Measurements from ENCODE around the gene WSCD1.

The WSCD1 gene

DNA sequence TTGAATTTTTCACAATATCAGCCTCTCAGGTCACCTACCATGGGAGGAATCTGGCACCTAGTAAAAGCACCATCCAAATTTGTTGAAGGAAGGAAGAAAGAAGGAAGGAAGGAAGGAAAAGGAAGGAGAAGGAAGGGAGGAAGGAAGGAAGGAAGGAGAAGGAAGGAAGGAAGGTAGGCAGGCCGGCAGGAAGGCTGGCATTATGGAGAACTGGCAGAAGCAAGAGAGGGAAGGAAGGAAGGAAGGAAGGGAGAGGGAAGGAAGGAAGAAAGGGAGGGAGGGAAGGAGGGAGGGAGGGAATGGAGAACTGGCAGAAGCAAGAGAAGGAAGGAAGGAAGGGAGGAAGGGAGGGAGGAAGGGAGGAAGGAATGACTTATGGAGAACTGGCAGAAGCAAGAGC, 24.3 kb downstream of the WSCD1 start:
- H3K27me3 ChIP-seq: no peaks in the 10 kb centered on the region
- H3K9ac ChIP-seq: no peak overlapping the region
- H3K4me2 ChIP-seq: no peak overlapping the region
- H3K4me1 ChIP-seq: peaks cover 7% of the 10 kb centered on the region; the same call in 1 of the 2 replicates
- H3K4me3 ChIP-seq: no peak overlapping the region
- no peaks in the 10 kb centered on the region for H3K36me3 ChIP-seq
- H3K27ac ChIP-seq: no peak overlapping the region
- no peak for TF ChIP-seq Cebpa-rat (IDR thresholded peaks at IDR 0.05)
- no peaks in the 10 kb centered on the region for H3K9me3 ChIP-seq
- H4K20me1 ChIP-seq: no peaks in the 10 kb centered on the region

DNA sequence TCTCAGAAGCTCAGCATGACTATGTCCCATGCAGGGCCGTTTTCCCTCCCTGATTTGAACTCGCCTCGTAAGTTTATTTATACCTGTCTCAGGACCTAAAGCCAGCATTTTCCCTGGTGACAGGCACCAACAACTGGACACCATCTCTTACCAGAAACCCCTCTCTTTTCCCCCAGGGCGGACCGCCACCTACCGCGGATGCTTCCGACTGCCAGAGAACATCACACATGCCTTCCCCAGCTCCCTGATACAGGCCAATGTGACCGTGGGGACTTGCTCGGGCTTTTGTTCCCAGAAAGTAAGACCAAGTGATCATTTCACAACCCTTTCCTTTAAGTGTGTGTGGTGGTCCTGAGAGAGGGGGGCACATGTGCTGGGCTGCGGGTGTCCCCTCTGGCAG, 24.7 kb downstream of the WSCD1 start:
- no peaks in the 10 kb centered on the region for H4K20me1 ChIP-seq
- no peak overlapping the region for H3K4me3 ChIP-seq
- H3K9me3 ChIP-seq: no peaks in the 10 kb centered on the region
- H3K27ac ChIP-seq: no peak overlapping the region
- TF ChIP-seq Cebpa-rat (IDR thresholded peaks at IDR 0.05): no peak
- no peak overlapping the region for H3K9ac ChIP-seq
- no peaks in the 10 kb centered on the region for H3K36me3 ChIP-seq
- H3K4me1 ChIP-seq: peaks cover 7% of the 10 kb centered on the region; the same call in 1 of the 2 replicates
- H3K4me2 ChIP-seq: no peak overlapping the region
- H3K27me3 ChIP-seq: no peaks in the 10 kb centered on the region

DNA sequence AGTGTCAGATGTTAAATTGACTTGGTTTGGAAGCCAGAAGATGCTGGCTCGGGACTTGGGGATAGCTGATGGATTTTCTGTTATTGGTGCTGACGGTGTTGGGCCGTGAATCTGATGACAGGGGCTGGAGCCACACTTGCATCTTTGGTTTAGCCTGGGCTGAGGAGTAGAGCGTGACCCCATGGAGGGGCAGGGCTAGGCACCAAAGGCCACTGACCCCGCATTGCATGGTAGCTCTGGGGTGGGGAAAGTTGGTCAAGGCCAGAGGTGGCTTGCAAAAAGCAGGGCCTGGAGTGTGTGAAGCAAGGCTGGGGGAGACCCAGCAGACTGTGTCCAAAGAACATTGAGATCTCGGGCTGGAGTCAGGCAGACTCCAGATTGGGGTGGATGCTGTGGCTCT, 25.3 kb downstream of the WSCD1 start:
- H4K20me1 ChIP-seq: no peaks in the 10 kb centered on the region
- TF ChIP-seq Cebpa-rat (IDR thresholded peaks at IDR 0.05): no peak
- no peak overlapping the region for H3K9ac ChIP-seq
- peaks cover 7% of the 10 kb centered on the region; the same call in 1 of the 2 replicates for H3K4me1 ChIP-seq
- H3K4me2 ChIP-seq: no peak overlapping the region
- H3K4me3 ChIP-seq: no peak overlapping the region
- H3K27ac ChIP-seq: no peak overlapping the region
- H3K27me3 ChIP-seq: no peaks in the 10 kb centered on the region
- no peaks in the 10 kb centered on the region for H3K9me3 ChIP-seq
- H3K36me3 ChIP-seq: no peaks in the 10 kb centered on the region

DNA sequence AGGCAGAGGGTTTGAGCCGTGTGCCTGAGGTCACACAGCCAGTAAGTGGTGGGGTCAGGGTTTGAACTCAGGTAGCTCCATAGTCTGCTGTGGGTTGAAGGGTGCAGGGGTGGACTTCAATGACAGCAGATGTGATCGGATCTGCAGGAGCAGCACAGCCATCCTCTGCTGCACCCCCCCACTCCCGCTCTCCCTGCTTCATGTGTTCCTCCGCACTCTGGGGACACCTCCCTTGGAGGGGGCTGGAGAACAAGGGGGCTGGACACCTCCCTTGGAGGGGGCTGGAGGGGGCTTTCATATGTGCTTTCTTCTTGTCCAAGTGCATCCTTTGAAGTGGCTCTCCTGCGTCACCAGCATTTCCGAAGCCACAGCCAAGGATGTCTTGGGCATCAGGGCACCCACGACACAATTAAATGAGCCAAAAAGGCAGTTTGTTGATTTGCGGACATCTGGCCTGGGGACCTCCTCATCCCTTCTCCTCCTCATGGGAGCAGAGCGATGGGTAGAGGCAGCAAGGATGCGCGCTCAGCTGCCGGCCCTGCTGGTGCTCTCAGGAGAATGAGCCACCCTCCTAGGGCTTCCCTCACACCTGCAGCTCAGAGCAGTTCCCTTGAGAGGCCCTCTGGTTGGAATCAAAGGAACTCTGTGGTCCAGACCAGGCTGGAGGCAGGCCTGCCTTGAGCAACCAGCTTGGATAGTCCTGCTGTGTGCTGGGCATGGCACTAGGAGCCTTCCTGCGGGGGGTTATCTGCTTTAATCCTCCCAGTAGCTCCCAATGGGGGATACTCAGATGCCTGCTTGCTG, 26.2 kb downstream of the WSCD1 start:
- peaks cover 7% of the 10 kb centered on the region; the same call in 1 of the 2 replicates for H3K4me1 ChIP-seq
- no peak for TF ChIP-seq Cebpa-rat (IDR thresholded peaks at IDR 0.05)
- no peaks in the 10 kb centered on the region for H4K20me1 ChIP-seq
- H3K27ac ChIP-seq: no peak overlapping the region
- H3K27me3 ChIP-seq: no peaks in the 10 kb centered on the region
- no peak overlapping the region for H3K4me3 ChIP-seq
- H3K9me3 ChIP-seq: no peaks in the 10 kb centered on the region
- H3K9ac ChIP-seq: no peak overlapping the region
- H3K4me2 ChIP-seq: no peak overlapping the region
- no peaks in the 10 kb centered on the region for H3K36me3 ChIP-seq

DNA sequence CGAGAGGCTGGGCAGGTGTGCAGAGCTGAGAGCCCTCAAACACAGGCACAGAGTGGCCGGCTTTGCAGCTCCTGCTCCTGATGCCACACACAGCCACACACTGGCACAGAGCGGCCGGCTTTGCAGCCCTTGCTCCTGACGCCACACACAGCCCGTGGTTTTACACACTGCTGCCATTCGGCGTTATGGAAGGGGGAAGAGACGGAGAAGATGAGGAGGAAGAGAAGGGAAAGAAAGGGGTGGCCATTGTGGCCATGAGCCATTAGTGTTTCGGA, 26.8 kb downstream of the WSCD1 start:
- no peak overlapping the region for H3K27ac ChIP-seq
- no peak overlapping the region for H3K4me2 ChIP-seq
- no peak overlapping the region for H3K4me3 ChIP-seq
- no peak for TF ChIP-seq Cebpa-rat (IDR thresholded peaks at IDR 0.05)
- no peaks in the 10 kb centered on the region for H3K36me3 ChIP-seq
- no peaks in the 10 kb centered on the region for H3K27me3 ChIP-seq
- peaks cover 7% of the 10 kb centered on the region; the same call in 1 of the 2 replicates for H3K4me1 ChIP-seq
- H3K9me3 ChIP-seq: no peaks in the 10 kb centered on the region
- H4K20me1 ChIP-seq: no peaks in the 10 kb centered on the region
- H3K9ac ChIP-seq: no peak overlapping the region

DNA sequence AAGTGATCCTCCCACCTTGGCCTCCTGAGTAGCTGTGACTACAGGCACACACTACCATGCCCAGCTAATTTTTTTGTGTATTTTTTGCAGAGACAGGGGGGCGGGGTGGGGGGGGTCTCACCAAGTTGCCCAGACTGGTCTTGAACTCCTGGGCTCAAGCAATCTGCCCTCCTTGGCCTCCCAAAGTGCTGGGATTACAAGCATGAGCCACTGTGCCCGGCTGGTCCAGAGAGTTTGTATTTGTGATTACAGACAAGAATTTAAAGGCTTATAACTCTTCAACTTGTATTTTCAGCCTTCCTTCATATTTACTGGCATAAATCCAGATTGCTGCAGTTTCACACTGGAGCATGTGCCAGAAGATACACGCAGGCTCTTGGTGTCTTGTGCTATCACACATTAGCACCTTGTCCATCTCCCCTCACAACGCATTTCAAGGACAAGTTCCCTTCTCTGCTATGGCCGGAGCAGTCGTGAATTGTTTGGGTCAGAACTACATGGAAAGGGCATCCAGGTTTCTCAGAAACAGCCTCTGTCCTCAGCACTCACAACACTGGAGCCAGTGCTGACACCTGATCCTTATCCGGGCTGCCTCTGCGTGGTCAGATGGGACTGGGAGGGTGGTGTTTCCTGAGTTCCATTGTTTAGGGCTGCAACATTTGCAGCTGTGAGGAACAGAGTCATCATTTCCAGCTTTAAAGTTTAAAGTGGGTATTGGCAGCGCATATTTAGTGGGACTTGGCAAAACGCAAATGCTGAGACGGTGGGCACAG, 28.1 kb downstream of the WSCD1 start:
- Histone ChIP-seq H4K20me1 (no peaks in the 10 kb centered on the region), H3K4me3 (no peak overlapping the region), H3K9ac (no peak overlapping the region), H3K4me1 (peaks cover 8% of the 10 kb centered on the region; the same call in 1 of the 2 replicates), H3K4me2 (no peak overlapping the region), H3K27me3 (no peaks in the 10 kb centered on the region), H3K9me3 (no peaks in the 10 kb centered on the region), H3K27ac (no peak overlapping the region), H3K36me3 (no peaks in the 10 kb centered on the region)
- TF ChIP-seq Cebpa-rat (IDR thresholded peaks at IDR 0.05): no peak

DNA sequence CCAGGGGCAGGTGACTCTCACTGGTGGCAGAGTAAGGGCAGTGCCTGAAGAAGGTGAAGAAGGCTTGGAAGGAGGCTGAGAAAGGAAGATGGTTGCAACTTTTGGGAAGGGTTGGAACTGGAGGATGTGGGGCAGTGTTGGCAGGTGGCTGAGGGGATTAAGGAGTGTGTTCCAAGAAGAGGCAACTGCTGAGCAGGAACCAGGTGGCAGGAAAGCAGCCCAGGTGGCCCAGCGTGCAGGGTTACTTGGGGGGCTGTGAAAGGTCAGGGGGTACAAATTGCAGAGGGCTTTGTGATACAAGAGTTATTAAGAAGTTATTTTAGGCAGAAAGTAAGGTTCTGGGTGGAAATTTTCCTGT, 28.6 kb downstream of the WSCD1 start:
- Histone ChIP-seq H3K4me3 (no peak overlapping the region), H4K20me1 (no peaks in the 10 kb centered on the region), H3K9me3 (no peaks in the 10 kb centered on the region), H3K4me1 (peaks cover 13% of the 10 kb centered on the region; the same call in 1 of the 2 replicates), H3K4me2 (no peak overlapping the region), H3K27ac (no peak overlapping the region), H3K9ac (no peak overlapping the region), H3K36me3 (no peaks in the 10 kb centered on the region), H3K27me3 (no peaks in the 10 kb centered on the region)
- TF ChIP-seq Cebpa-rat (IDR thresholded peaks at IDR 0.05): no peak

DNA sequence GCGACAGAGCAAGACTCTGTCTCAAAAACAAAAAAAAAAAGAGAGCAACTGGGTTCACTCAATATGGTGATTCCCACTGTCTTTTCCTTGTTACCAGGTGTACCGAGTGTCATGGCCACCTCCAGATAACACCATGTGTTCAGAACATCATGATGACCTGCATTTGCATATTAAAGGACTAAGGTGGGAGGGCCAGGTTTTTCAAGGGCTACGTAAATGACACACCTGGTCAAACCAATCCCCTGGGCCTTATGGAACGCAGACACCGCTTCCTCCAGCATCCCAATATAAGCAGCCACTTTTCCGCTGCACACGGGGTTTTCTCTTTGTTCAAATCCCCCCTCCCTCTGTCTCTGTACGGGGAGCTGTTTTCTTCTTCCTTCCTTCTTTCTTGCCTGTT, 29.3 kb downstream of the WSCD1 start:
- H3K27me3 ChIP-seq: no peaks in the 10 kb centered on the region
- H3K4me2 ChIP-seq: no peak overlapping the region
- no peaks in the 10 kb centered on the region for H3K9me3 ChIP-seq
- H4K20me1 ChIP-seq: no peaks in the 10 kb centered on the region
- H3K4me3 ChIP-seq: no peak overlapping the region
- TF ChIP-seq Cebpa-rat (IDR thresholded peaks at IDR 0.05): no peak
- no peaks in the 10 kb centered on the region for H3K36me3 ChIP-seq
- H3K9ac ChIP-seq: no peak overlapping the region
- peaks cover 14% of the 10 kb centered on the region; the same call in 1 of the 2 replicates for H3K4me1 ChIP-seq
- H3K27ac ChIP-seq: no peak overlapping the region

DNA sequence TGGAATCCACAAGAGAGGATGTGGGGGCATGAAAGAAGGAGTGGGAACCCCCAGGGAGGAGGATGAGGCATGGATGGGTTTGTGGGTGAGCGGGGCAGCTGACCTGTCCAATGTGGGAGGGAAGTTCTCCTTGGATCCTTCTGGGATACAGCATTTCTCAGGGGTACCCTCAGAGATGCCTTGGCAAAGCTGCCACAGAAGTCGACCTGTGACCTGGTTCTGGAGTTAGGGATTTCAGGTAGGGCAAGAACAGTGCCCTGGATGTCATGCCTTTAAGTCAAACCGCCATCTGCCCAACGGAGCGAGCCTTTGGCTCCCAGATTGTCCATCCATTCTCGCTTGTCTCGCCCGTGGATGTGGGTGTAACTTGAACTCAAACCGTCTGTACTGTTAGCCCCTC, 30.0 kb downstream of the WSCD1 start:
- H3K9ac ChIP-seq: no peak overlapping the region
- no peak for TF ChIP-seq Cebpa-rat (IDR thresholded peaks at IDR 0.05)
- no peaks in the 10 kb centered on the region for H3K9me3 ChIP-seq
- H3K27ac ChIP-seq: no peak overlapping the region
- peaks cover 14% of the 10 kb centered on the region; the same call in 1 of the 2 replicates for H3K4me1 ChIP-seq
- no peaks in the 10 kb centered on the region for H3K36me3 ChIP-seq
- no peak overlapping the region for H3K4me2 ChIP-seq
- no peak overlapping the region for H3K4me3 ChIP-seq
- H3K27me3 ChIP-seq: no peaks in the 10 kb centered on the region
- H4K20me1 ChIP-seq: no peaks in the 10 kb centered on the region

DNA sequence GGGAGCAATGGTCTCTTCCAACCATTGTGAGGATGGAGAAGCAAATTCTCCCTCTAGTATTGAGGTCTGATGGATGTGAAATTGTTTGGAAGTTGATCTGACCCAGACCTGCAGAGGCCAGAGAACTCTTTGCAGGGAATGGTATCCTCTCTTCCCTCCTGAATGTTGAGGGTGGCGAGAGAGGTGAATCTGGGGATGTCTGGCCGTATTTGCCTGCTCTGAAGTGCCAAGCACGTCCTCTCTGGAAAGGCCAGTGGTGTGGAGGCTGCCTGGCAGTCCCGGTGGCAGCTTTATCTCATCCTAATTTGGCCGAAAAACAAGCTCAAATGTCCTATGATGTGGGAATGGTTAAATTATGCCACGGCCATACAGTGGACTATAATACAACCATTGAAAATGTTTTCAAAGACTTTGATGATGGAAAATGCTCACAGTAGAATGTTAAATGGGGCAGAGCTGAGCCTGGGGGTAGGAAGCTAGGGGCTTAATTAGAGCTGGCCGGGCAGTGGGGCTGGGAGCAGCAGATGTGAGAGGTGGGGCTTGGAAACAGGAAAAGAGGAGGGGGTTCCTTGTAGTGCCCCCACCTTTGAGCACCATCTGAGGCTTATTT, 30.8 kb downstream of the WSCD1 start:
- no peak overlapping the region for H3K4me2 ChIP-seq

More for the DNA sequence above, 30.8 kb downstream of the WSCD1 start:
- H3K9me3 ChIP-seq: no peaks in the 10 kb centered on the region
- no peak overlapping the region for H3K9ac ChIP-seq
- peaks cover 14% of the 10 kb centered on the region; the same call in 1 of the 2 replicates for H3K4me1 ChIP-seq
- H3K4me3 ChIP-seq: no peak overlapping the region
- no peaks in the 10 kb centered on the region for H3K27me3 ChIP-seq
- no peak overlapping the region for H3K27ac ChIP-seq
- H4K20me1 ChIP-seq: no peaks in the 10 kb centered on the region
- TF ChIP-seq Cebpa-rat (IDR thresholded peaks at IDR 0.05): no peak
- H3K36me3 ChIP-seq: no peaks in the 10 kb centered on the region

Measured in BLaER1 (cell line).